Measurements from ENCODE around the gene RDH5. TPM values are rescaled to one million over a fixed set of nuclear protein-coding genes. Genes with fewer than 3 reads are reported as not detected.

Gene RDH5
- total and polyA plus RNA-seq, 9 donors: 8.6 to 45.9 (median 20.8) TPM

GRCh38 chr12:55728186-55728938 is 8.2 kb downstream of the RDH5 start:
- H3K27me3 ChIP-seq (ENCODE audit: control insufficient read depth, insufficient read depth, low read length): no peaks in the 10 kb centered on the region
- peak; percentile 93 for DNase-seq
- no peaks in the 10 kb centered on the region for H3K9me3 ChIP-seq (replicated peaks; ENCODE audit: control insufficient read depth, low read depth, low read length)
- H3K36me3 ChIP-seq (ENCODE audit: control insufficient read depth, insufficient read depth, low read length): peaks cover 46% of the 10 kb centered on the region
- H3K4me3 ChIP-seq (ENCODE audit: low read length): peak overlapping the region; percentile 95
- peaks cover 62% of the 10 kb centered on the region for H3K4me1 ChIP-seq (ENCODE audit: control insufficient read depth, insufficient read depth, low read length)
- H3K27ac ChIP-seq (ENCODE audit: low read length): peak overlapping the region; percentile 100
- WGBS (ENCODE audit: insufficient coverage): 0% methylated on average over 44 of the region's 61 CpGs

- 0% methylated on average over 32 of the region's 61 CpGs for WGBS (ENCODE audit: insufficient coverage)
- Histone ChIP-seq H3K36me3 (ENCODE audit: control insufficient read depth, insufficient read depth, low read length) (peaks cover 38% of the 10 kb centered on the region), H3K27me3 (ENCODE audit: control insufficient read depth, insufficient read depth, low read length) (no peaks in the 10 kb centered on the region), H3K9me3 (replicated peaks; ENCODE audit: control insufficient read depth, low read depth, low read length) (no peaks in the 10 kb centered on the region), H3K4me3 (ENCODE audit: low read length) (peak within 1 kb of the TSS; percentile 95), H3K27ac (ENCODE audit: low read length) (peak within 1 kb of the TSS; percentile 100), H3K4me1 (ENCODE audit: control insufficient read depth, insufficient read depth, low read length) (peaks cover 57% of the 10 kb centered on the region)
- peak; percentile 99 for DNase-seq
Observed at GRCh38 chr12:55728939-55729818, 9.0 kb downstream of the RDH5 start, which contains the start of gene CD63. TSS of gene CD63 (minus strand) at chr12:55729009. CDS start at chr12:55728341, 668 bp downstream.

GRCh38 chr12:55729819-55730818 is 9.9 kb downstream of the RDH5 start:
- H3K9me3 ChIP-seq (replicated peaks; ENCODE audit: control insufficient read depth, low read depth, low read length): no peaks in the 10 kb centered on the region
- H3K4me3 ChIP-seq (ENCODE audit: low read length): peak overlapping the region; percentile 70
- WGBS (ENCODE audit: insufficient coverage): 3% methylated on average over 13 of the region's 19 CpGs
- peaks cover 47% of the 10 kb centered on the region for H3K4me1 ChIP-seq (ENCODE audit: control insufficient read depth, insufficient read depth, low read length)
- no peaks in the 10 kb centered on the region for H3K27me3 ChIP-seq (ENCODE audit: control insufficient read depth, insufficient read depth, low read length)
- H3K36me3 ChIP-seq (ENCODE audit: control insufficient read depth, insufficient read depth, low read length): peaks cover 29% of the 10 kb centered on the region
- peak; percentile 84 for DNase-seq
- peak overlapping the region; percentile 100 for H3K27ac ChIP-seq (ENCODE audit: low read length)

- Histone ChIP-seq H3K4me1 (ENCODE audit: control insufficient read depth, insufficient read depth, low read length) (peaks cover 35% of the 10 kb centered on the region), H3K27me3 (ENCODE audit: control insufficient read depth, insufficient read depth, low read length) (no peaks in the 10 kb centered on the region), H3K9me3 (replicated peaks; ENCODE audit: control insufficient read depth, low read depth, low read length) (no peaks in the 10 kb centered on the region), H3K27ac (ENCODE audit: low read length) (no peak overlapping the region), H3K4me3 (ENCODE audit: low read length) (no peak overlapping the region), H3K36me3 (ENCODE audit: control insufficient read depth, insufficient read depth, low read length) (peaks cover 7% of the 10 kb centered on the region)
- DNase-seq: no peak
- WGBS (ENCODE audit: insufficient coverage): 100% methylated on average over 2 of the region's 4 CpGs
Observed at GRCh38 chr12:55732288-55732687, 12.1 kb downstream of the RDH5 start.

DNA sequence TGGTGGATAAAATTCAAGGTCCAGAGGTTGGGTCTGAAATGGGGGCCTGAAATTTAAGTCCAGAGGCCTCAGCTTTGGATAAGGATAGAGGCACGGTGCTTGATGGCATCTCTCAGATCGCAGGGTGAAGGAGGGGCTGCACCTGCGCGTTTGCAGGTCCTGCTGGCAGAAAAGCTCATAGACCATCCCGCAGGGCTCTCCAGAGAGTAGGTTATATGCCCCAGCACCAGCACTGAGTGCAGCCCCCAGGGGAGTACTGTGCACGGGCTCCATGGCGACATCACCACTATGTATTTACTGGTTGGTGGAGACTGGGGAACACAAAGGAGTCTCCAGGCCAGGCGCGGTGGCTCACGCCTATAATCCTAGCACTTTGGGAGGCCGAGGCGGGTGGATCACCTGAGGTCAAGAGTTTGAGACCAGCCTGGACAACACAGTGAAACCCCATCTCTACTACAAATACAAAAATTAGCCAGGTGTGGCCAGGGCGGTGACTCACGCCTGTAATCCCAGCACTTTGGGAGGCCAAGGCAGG is 12.9 kb downstream of the RDH5 start:
- WGBS (ENCODE audit: insufficient coverage): 85% methylated on average over 10 of the region's 14 CpGs

GRCh38 chr12:55733858-55734257 is 13.7 kb downstream of the RDH5 start:
- WGBS (ENCODE audit: insufficient coverage): 82% methylated on average over 2 of the region's 2 CpGs
- H3K4me3 ChIP-seq (ENCODE audit: low read length): no peak overlapping the region
- H3K27ac ChIP-seq (ENCODE audit: low read length): no peak overlapping the region
- peaks cover 4% of the 10 kb centered on the region for H3K36me3 ChIP-seq (ENCODE audit: control insufficient read depth, insufficient read depth, low read length)
- H3K4me1 ChIP-seq (ENCODE audit: control insufficient read depth, insufficient read depth, low read length): peaks cover 37% of the 10 kb centered on the region
- H3K27me3 ChIP-seq (ENCODE audit: control insufficient read depth, insufficient read depth, low read length): no peaks in the 10 kb centered on the region
- no peak for DNase-seq
- H3K9me3 ChIP-seq (replicated peaks; ENCODE audit: control insufficient read depth, low read depth, low read length): no peaks in the 10 kb centered on the region

More for the DNA sequence above, 12.9 kb downstream of the RDH5 start:
- H3K27me3 ChIP-seq (ENCODE audit: control insufficient read depth, insufficient read depth, low read length): no peaks in the 10 kb centered on the region
- H3K27ac ChIP-seq (ENCODE audit: low read length): no peak overlapping the region
- H3K4me3 ChIP-seq (ENCODE audit: low read length): no peak overlapping the region
- H3K9me3 ChIP-seq (replicated peaks; ENCODE audit: control insufficient read depth, low read depth, low read length): no peaks in the 10 kb centered on the region
- no peak for DNase-seq
- peaks cover 35% of the 10 kb centered on the region for H3K4me1 ChIP-seq (ENCODE audit: control insufficient read depth, insufficient read depth, low read length)
- H3K36me3 ChIP-seq (ENCODE audit: control insufficient read depth, insufficient read depth, low read length): peaks cover 4% of the 10 kb centered on the region

- Histone ChIP-seq H3K36me3 (ENCODE audit: control insufficient read depth, insufficient read depth, low read length) (peaks cover 4% of the 10 kb centered on the region), H3K9me3 (replicated peaks; ENCODE audit: control insufficient read depth, low read depth, low read length) (no peaks in the 10 kb centered on the region), H3K27me3 (ENCODE audit: control insufficient read depth, insufficient read depth, low read length) (no peaks in the 10 kb centered on the region), H3K4me1 (ENCODE audit: control insufficient read depth, insufficient read depth, low read length) (peaks cover 37% of the 10 kb centered on the region), H3K27ac (ENCODE audit: low read length) (no peak overlapping the region), H3K4me3 (ENCODE audit: low read length) (no peak overlapping the region)
- WGBS (ENCODE audit: insufficient coverage): 88% methylated on average over 1 of the region's 3 CpGs
- DNase-seq: no peak
Observed at GRCh38 chr12:55734595-55734994, 14.4 kb downstream of the RDH5 start.

- Histone ChIP-seq H3K36me3 (ENCODE audit: control insufficient read depth, insufficient read depth, low read length) (peaks cover 4% of the 10 kb centered on the region), H3K27me3 (ENCODE audit: control insufficient read depth, insufficient read depth, low read length) (no peaks in the 10 kb centered on the region), H3K4me3 (ENCODE audit: low read length) (no peak overlapping the region), H3K27ac (ENCODE audit: low read length) (no peak overlapping the region), H3K9me3 (replicated peaks; ENCODE audit: control insufficient read depth, low read depth, low read length) (no peaks in the 10 kb centered on the region), H3K4me1 (ENCODE audit: control insufficient read depth, insufficient read depth, low read length) (peaks cover 24% of the 10 kb centered on the region)
- WGBS (ENCODE audit: insufficient coverage): 50% methylated on average over 3 of the region's 3 CpGs
- no peak for DNase-seq
Observed at GRCh38 chr12:55736076-55736475, 15.9 kb downstream of the RDH5 start.

DNA sequence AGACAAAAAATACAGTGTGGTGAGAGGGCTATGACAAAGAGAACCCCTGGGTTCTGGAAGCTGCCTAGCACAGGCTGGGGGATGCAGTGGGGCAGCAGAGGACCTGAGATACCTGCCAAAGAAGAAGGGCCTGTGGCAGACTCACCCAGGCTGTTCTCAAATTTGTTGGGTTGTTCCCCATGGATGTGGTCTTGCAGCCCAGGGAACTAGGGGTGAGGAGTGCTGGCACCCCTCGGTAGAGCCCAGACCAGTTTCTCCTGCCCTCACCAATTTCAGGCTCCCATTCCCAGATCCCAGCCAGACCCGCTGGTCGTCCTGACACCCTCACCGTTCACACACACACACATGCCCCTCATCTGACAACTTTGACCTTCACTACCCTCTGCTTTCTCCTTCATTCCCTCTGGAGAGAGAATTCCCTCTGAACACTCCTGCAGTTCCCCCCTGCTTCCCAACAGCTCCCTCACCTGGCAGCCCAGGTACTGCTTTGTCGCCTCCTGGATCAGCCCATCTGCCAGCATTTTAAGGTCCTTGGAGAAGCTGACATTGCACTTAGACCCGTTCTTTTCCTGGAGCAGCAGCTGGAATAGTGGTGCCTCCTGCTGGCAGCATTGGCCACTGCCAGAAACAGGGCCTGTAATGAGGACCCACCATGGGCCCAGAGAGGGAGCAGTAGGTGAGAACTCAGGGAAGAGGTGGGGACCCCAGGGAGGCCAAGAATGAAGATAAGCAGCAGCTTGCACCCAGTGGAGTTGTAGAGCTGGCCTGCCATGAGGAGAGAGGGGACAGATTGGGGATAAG is 16.8 kb downstream of the RDH5 start:
- H3K4me3 ChIP-seq (ENCODE audit: low read length): no peak overlapping the region
- peaks cover 4% of the 10 kb centered on the region for H3K36me3 ChIP-seq (ENCODE audit: control insufficient read depth, insufficient read depth, low read length)
- H3K9me3 ChIP-seq (replicated peaks; ENCODE audit: control insufficient read depth, low read depth, low read length): no peaks in the 10 kb centered on the region
- H3K27me3 ChIP-seq (ENCODE audit: control insufficient read depth, insufficient read depth, low read length): no peaks in the 10 kb centered on the region
- H3K4me1 ChIP-seq (ENCODE audit: control insufficient read depth, insufficient read depth, low read length): peaks cover 26% of the 10 kb centered on the region
- WGBS (ENCODE audit: insufficient coverage): 32% methylated on average over 6 of the region's 6 CpGs
- DNase-seq: peak; percentile 75
- H3K27ac ChIP-seq (ENCODE audit: low read length): peak overlapping the region; percentile 93

Measured in muscle of leg (tissue), 11 donors.